Gastrocnemius medialis (tissue), 4 donors: ENCODE results near the gene RPS6KA4. TPM values are rescaled to one million over a fixed set of nuclear protein-coding genes. Genes with fewer than 3 reads are reported as not detected.

Experiments
- ATAC-seq, 2 donors: fragments of 150-250 bp; one replicate each; pipeline ENCODE4 v1.9.1; 2016
- DNase-seq, 2 donors: peaks; one replicate each; pipeline ENCODE4 v3.0.0-alpha.2; 2019
- H3K27ac ChIP-seq, 4 donors: fragments of 200-600 bp; sonication (generic); 1 replicate in 1 of 4; 2 replicates in 3 of 4; pipeline ENCODE4 v1.5.1; 2016 to 2018; ENCODE audit warnings: mild to moderate bottlenecking in 2 of 4, moderate library complexity in 1 of 4
- H3K27me3 ChIP-seq, 3 donors: fragments of 200-600 bp; sonication (generic) in 2 of 3; 1 replicate in 1 of 3; 2 replicates in 2 of 3; pipeline versions ENCODE4 v1.5.1 to v1.6.0; 2016 to 2019; ENCODE audit warnings: mild to moderate bottlenecking in 1 of 3, moderate library complexity in 1 of 3
- H3K36me3 ChIP-seq, 2 donors: fragments of 200-600 bp; sonication (generic) in 1 of 2; one replicate each; pipeline ENCODE4 v1.5.1; 2017 to 2018
- H3K4me1 ChIP-seq, 2 donors: fragments of 200-600 bp; sonication (generic) in 1 of 2; one replicate each; pipeline ENCODE4 v1.5.1; 2016 to 2017; ENCODE audit warnings: mild to moderate bottlenecking in 2 of 2
- H3K4me3 ChIP-seq, 4 donors: fragments of 200-600 bp; sonication (generic) in 3 of 4; 1 replicate in 1 of 4; 2 replicates in 3 of 4; pipeline ENCODE4 v1.5.1; 2016 to 2019; ENCODE audit warnings: mild to moderate bottlenecking in 2 of 4
- H3K9me3 ChIP-seq, 3 donors: fragments of 200-600 bp; sonication (generic) in 2 of 3; 1 replicate in 1 of 3; 2 replicates in 2 of 3; pipeline ENCODE4 v1.5.1; 2016 to 2019
- POLR2A ChIP-seq, 2 donors: fragments of 450-650 bp; IDR thresholded peaks; one replicate each; pipeline ENCODE4 v1.6.1; 2017; ENCODE audit warnings: antibody characterized with exemption in 2 of 2, mild to moderate bottlenecking in 2 of 2, moderate library complexity in 2 of 2
- in situ Hi-C, 4 donors: fragments of 200-750 bp; cut with MboI; loops; one replicate each; pipeline versions ENCODE4 v1.15.0 to v1.8.0; 2017; ENCODE audit warnings: low sequenced_read_pairs in 4 of 4
- intact Hi-C: fragments of 100-400 bp; cut with DNase I; formaldehyde crosslinking; loops from one replicate; pipeline ENCODE4 v1.15.1; 2023; ENCODE audit warnings: low total_unique reads
- total RNA-seq, 4 donors: library from RNA; depleted of rRNA; stranded (reverse); fragments of >200 nt; gene quantifications; one replicate each; pipeline versions ENCODE4 v1.1.0 to v1.2.3, GENCODE V29; 2016
- TF ChIP-seq, protein P1 (sequence below), 5 experiments: fragments of 450-650 bp in 3 of 5; fragments of 200-600 bp in 2 of 5; sonication (generic) in 2 of 5; IDR thresholded peaks in 4 of 5; conservative IDR thresholded peaks in 1 of 5; 1 replicate in 4 of 5; 2 replicates in 1 of 5; pipeline ENCODE4 v1.5.1; 2016 to 2019; ENCODE audit warnings: antibody characterized with exemption in 5 of 5, mild to moderate bottlenecking in 3 of 5, moderate library complexity in 3 of 5

RPS6KA4 gene
- total RNA-seq, 4 donors from 2014 or later, result 16.6 to 27.0 (median 17.2) TPM

DNA sequence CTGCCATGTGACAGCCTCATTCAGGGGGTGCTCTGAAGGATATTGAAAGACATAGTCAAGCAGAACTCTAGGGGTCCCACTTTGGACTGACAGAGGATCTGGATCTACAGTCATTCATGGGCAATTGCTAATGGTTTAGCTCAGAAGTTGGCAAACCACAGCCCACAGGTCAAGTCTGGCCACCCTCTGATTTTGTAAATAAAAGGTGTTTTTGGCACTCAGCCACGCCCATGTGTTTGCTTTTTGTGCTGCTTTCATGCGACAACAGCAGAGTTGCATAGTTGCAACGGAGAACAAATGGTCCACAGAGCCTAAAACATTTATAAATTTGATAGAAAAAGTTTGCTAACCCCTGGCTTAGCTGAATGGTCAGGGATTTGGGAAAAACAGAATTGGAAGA is 41.7 kb downstream of the RPS6KA4 start:
- TF ChIP-seq POLR2A (IDR thresholded peaks at IDR 0.05), result no peak
- TF ChIP-seq, protein P1, sequence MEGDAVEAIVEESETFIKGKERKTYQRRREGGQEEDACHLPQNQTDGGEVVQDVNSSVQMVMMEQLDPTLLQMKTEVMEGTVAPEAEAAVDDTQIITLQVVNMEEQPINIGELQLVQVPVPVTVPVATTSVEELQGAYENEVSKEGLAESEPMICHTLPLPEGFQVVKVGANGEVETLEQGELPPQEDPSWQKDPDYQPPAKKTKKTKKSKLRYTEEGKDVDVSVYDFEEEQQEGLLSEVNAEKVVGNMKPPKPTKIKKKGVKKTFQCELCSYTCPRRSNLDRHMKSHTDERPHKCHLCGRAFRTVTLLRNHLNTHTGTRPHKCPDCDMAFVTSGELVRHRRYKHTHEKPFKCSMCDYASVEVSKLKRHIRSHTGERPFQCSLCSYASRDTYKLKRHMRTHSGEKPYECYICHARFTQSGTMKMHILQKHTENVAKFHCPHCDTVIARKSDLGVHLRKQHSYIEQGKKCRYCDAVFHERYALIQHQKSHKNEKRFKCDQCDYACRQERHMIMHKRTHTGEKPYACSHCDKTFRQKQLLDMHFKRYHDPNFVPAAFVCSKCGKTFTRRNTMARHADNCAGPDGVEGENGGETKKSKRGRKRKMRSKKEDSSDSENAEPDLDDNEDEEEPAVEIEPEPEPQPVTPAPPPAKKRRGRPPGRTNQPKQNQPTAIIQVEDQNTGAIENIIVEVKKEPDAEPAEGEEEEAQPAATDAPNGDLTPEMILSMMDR (IDR thresholded peaks at IDR 0.05 in 4 of 5, conservative IDR thresholded peaks at IDR 0.05 in 1 of 5), result no peak
- intact Hi-C loops, result no loop called here

DNA sequence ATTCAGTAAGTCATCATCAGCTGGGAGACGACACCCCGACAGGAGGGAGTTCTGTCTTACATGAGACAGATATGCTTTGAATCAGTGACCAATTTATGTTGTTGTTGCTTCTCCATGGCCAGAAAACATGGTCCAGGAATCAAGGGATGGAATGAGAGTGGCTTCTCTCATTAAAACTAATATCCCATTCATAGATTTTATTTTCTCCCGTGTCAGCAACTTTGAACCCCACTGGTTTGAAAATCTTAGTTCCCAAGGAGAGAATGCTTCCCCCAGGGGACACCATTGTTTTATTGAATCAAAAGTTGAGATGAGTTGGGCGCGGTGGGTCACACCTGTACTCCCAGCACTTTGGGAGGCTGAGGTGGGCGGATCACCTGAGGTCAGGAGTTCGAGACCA is 42.8 kb downstream of the RPS6KA4 start:
- no peaks in the 10 kb centered on the region for H3K27me3 ChIP-seq
- no peak overlapping the region for H3K27ac ChIP-seq
- no peak overlapping the region for H3K4me3 ChIP-seq
- ATAC-seq (no peak), DNase-seq (no peak)
- H3K9me3 ChIP-seq, result no peaks in the 10 kb centered on the region
- no peaks in the 10 kb centered on the region for H3K36me3 ChIP-seq
- TF ChIP-seq POLR2A (IDR thresholded peaks at IDR 0.05), result no peak
- TF ChIP-seq, protein P1 (IDR thresholded peaks at IDR 0.05 in 4 of 5, conservative IDR thresholded peaks at IDR 0.05 in 1 of 5), result no peak
- in situ Hi-C loops (no loop called here), intact Hi-C loops (no loop called here)
- H3K4me1 ChIP-seq, result no peaks in the 10 kb centered on the region

More for the DNA sequence above, 41.7 kb downstream of the RPS6KA4 start:
- ATAC-seq (no peak), DNase-seq (no peak)
- Histone ChIP-seq H3K9me3 (no peaks in the 10 kb centered on the region), H3K4me3 (no peak overlapping the region), H3K36me3 (no peaks in the 10 kb centered on the region), H3K27ac (no peak overlapping the region), H3K27me3 (no peaks in the 10 kb centered on the region), H3K4me1 (peaks cover 0 to 6% of the 10 kb centered on the region in 2 donors)
- in situ Hi-C loops, result no loop called here

DNA sequence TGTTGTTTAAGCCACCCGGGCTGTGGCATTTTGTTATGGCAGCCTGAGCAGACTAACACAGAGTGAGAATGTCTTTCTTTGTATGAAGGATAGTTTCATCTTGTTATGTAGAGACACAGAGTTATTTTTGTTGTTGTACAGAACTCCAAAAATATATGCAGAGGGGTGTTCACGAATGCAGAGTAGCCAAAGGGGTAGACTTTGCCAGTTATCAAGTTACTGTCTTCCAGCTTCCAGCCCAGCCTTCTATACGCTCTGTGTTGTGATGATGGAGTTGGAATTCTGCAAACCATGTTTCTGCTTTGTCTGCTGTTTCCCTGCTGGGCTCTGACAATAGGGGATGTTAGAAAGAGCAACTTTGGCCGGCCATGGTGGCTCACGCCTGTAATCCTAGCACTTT is 44.1 kb downstream of the RPS6KA4 start:
- no peaks in the 10 kb centered on the region for H3K27me3 ChIP-seq
- no peak overlapping the region for H3K27ac ChIP-seq
- no peak for DNase-seq
- in situ Hi-C loops, result no loop called here
- H3K4me3 ChIP-seq, result no peak overlapping the region
- no peaks in the 10 kb centered on the region for H3K36me3 ChIP-seq
- intact Hi-C loops, result no loop called here
- no peaks in the 10 kb centered on the region for H3K9me3 ChIP-seq
- TF ChIP-seq POLR2A (IDR thresholded peaks at IDR 0.05), result no peak
- TF ChIP-seq, protein P1 (IDR thresholded peaks at IDR 0.05 in 4 of 5, conservative IDR thresholded peaks at IDR 0.05 in 1 of 5), result no peak
- no peak for ATAC-seq
- no peaks in the 10 kb centered on the region for H3K4me1 ChIP-seq

DNA sequence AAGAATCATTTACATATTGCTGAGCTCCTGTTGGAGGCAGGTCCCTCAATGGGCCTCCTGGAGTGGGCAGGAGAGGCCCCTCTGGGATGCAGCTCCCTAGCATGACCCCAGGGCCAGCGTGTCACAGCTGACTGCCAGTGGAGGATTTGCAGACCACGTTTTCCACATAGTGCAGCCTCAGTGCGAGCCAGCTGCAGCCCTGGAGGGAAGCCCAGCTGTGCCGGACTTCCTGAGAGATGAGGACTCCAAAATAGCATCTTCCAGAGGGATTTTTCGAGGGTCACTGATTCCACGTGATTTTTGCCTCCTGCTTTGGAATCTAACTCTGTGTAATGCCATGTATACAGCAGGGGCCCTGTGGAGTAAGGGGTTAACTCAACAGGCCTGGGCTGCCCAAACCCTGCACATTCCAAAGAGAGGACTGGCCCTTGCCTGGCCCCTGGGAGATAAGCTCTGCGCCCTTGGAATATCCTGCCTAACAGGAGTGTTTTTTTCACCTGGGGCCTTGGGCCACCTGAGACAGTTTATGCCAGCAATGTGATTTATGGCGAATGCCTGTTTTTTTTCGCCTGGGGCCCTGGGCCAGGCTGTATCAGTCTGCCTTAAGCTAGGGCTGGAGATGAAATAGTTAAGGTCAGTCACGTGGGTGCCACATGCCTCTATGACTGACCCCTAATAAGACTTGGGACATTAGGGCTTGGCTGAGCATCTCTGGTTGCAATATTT is 47.4 kb downstream of the RPS6KA4 start:
- Histone ChIP-seq H3K4me3 (no peak overlapping the region), H3K36me3 (no peaks in the 10 kb centered on the region), H3K4me1 (no peaks in the 10 kb centered on the region), H3K9me3 (no peaks in the 10 kb centered on the region), H3K27ac (no peak overlapping the region), H3K27me3 (no peaks in the 10 kb centered on the region)
- ATAC-seq, result no peak
- TF ChIP-seq POLR2A (IDR thresholded peaks at IDR 0.05), result no peak
- TF ChIP-seq, protein P1 (IDR thresholded peaks at IDR 0.05 in 4 of 5, conservative IDR thresholded peaks at IDR 0.05 in 1 of 5), result no peak
- in situ Hi-C loops (no loop called here), intact Hi-C loops (no loop called here)
- no peak for DNase-seq

- in situ Hi-C loops (no loop called here), intact Hi-C loops (no loop called here)
- Histone ChIP-seq H3K4me3 (no peak overlapping the region), H3K27me3 (no peaks in the 10 kb centered on the region), H3K9me3 (no peaks in the 10 kb centered on the region), H3K36me3 (no peaks in the 10 kb centered on the region), H3K4me1 (no peaks in the 10 kb centered on the region), H3K27ac (no peak overlapping the region)
- DNase-seq (no peak), ATAC-seq (no peak)
- no peak for TF ChIP-seq POLR2A (IDR thresholded peaks at IDR 0.05)
- TF ChIP-seq, protein P1 (IDR thresholded peaks at IDR 0.05 in 4 of 5, conservative IDR thresholded peaks at IDR 0.05 in 1 of 5), result no peak
Observed at GRCh38 chr11:64407221-64407620, 48.3 kb downstream of the RPS6KA4 start.
